Measurements from ENCODE around the gene RNF207.

DNA sequence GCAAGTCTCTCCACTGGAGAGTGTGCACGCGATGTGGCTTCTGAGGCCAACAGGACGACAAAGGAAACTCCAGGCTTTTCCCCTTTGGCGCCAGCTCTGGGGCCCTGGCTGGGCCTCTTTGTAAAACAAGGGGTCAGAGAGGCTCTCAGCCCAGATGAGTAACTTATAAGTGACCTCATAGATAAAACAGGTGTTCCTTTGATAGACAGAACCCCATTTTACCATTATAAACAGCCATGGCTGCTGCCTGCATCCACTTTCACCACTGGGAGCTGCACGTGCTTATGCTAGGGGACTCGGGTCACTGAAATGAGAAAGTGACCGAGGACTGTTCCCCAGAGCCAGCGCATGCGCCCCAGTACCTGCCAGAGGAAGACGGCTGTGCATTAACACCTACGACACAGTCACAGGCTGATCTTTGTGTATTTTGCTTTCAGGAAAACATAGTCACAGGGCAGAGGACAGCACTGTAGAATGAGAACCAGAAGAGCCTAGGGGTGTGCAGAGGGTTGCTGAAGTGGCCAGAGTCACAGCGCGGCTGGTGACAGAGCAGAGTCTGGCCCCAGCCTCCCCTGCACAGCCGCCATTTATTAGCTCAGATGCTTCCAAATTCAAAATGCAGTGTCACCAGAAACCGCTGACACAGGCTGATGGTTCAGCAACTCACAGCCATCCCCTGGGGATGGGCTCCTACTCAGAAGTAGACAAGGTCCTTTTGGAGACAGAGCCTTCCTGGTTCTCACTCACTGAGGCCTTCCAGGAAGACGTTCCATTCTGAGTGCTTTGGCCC lies 12.7 kb downstream of the RNF207 start:
- TF ChIP-seq, protein P1, sequence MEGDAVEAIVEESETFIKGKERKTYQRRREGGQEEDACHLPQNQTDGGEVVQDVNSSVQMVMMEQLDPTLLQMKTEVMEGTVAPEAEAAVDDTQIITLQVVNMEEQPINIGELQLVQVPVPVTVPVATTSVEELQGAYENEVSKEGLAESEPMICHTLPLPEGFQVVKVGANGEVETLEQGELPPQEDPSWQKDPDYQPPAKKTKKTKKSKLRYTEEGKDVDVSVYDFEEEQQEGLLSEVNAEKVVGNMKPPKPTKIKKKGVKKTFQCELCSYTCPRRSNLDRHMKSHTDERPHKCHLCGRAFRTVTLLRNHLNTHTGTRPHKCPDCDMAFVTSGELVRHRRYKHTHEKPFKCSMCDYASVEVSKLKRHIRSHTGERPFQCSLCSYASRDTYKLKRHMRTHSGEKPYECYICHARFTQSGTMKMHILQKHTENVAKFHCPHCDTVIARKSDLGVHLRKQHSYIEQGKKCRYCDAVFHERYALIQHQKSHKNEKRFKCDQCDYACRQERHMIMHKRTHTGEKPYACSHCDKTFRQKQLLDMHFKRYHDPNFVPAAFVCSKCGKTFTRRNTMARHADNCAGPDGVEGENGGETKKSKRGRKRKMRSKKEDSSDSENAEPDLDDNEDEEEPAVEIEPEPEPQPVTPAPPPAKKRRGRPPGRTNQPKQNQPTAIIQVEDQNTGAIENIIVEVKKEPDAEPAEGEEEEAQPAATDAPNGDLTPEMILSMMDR (conservative IDR thresholded peaks at IDR 0.05) = no peak
- TF ChIP-seq EZH2 (IDR thresholded peaks at IDR 0.05; ENCODE audit: low read depth) = no peak

Data from PC-9 (cell line).